ENCODE data around the gene C22orf15. TPM values are rescaled to one million over a fixed set of nuclear protein-coding genes. Genes with fewer than 3 reads are reported as not detected.

The C22orf15 gene
- polyA plus RNA-seq, 3 donors = 2.2 to 2.5 (median 2.3) TPM

DNA sequence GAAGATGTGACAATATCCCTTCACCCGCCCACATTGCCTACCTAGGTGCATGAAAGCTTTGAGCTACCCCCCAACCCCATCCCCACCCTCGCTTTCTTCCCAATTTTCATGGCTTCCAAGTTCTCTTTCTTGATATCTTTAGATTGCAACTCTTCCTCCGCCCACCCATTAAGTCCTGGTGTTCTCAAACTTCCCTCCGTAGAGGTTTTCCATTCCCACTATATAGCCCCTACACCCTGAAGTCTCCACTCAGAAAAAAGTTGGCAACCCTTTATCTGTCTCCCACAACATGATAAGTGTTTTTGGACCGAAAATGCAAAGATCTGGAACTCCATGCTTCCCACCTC lies 12.4 kb upstream of the C22orf15 start:
- DNase-seq (ENCODE audit: low read depth in 3 of 3, low spot score in 2 of 3) = no peak

DNA sequence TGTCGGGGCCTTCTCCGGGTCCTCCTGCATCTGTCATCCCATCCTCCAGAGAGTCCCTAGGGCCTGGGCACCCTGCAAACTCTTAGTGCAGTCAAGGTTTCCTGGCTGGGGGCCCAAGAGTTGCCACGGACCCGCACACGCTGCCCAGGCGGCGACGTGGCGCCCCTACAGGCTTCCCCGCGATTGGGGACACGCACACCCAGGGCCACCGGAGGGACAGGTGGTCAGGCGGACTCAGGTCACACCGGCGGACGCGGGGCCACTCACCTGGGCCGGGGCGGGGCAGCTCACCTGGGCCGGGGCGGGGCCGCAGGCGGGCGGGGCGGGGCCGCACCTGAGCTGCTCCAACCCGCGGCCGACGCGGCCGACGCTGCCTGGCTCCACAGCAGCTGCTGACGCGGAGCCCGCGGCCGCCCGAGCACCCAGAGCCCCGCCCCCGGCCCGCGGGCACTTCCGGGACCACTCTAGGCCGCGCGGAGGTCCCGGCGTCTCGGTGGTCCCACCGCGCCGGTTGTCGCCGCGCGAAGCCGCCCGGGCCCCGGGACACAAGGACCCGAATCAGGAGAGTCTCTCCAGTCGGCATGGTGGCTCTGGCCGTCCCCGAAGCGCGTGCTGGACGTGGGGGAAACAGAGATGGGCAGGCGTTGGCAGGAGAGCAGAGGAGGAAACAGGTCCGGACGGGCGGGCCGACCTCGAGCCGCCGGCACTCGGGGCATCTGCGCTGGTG lies 11.9 kb upstream of the C22orf15 start, which contains the start of gene ZNF70:
ZNF70 (minus strand) TSS at position 399 of the 727 bp plus-strand sequence. CDS start 5,972 bp downstream, outside the sequence.
- peak; percentile 57 to 81 (median 61) for DNase-seq (ENCODE audit: low read depth in 3 of 3, low spot score in 2 of 3)

- DNase-seq (ENCODE audit: low read depth in 3 of 3, low spot score in 2 of 3) = no peak
Observed at GRCh38 chr22:23751441-23751996, 11.3 kb upstream of the C22orf15 start.

GRCh38 chr22:23752090-23752691 lies 10.6 kb upstream of the C22orf15 start:
- no peak for DNase-seq (ENCODE audit: low read depth in 3 of 3, low spot score in 2 of 3)

DNA sequence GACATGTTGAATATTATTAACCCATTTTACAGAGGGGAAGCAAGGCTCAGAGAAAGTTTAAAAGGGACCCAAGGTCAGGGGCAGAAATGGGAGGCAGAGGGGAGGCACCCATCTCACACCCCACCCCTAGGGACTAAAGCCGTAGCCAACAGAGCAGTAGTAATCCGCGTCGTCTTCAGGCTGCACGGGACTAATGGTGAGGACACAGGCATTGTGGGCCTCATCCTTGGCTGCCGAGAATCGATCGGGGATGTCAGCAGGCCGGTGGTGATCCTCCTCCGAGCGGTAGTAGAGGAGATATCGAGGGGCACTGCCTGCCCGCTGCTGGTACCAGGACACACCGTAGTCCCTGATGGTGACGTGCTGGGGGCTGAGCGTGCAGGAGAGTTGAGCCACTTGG lies 10.0 kb upstream of the C22orf15 start:
- DNase-seq (ENCODE audit: low read depth in 3 of 3, low spot score in 2 of 3) = no peak

DNA sequence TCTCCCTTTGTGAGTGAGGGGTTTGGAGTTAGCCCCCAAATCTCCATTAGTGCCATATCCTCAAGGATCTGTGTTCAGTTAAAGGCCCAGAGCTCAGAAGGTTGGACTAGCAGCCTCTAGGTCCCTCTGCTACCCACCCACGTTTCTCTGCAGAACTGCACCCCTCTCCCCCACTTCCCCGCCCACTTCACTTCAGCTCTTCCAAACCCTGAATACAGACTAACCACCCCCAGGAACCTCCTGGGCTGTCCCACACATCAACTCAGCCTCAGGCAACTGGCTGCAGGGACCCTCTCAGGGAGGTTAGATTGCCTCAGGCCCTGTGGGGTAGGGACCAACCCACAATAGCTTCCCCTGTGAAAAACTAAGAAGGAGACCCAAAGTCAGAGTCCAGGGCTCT lies 9.4 kb upstream of the C22orf15 start:
- no peak for DNase-seq (ENCODE audit: low read depth in 3 of 3, low spot score in 2 of 3)

DNA sequence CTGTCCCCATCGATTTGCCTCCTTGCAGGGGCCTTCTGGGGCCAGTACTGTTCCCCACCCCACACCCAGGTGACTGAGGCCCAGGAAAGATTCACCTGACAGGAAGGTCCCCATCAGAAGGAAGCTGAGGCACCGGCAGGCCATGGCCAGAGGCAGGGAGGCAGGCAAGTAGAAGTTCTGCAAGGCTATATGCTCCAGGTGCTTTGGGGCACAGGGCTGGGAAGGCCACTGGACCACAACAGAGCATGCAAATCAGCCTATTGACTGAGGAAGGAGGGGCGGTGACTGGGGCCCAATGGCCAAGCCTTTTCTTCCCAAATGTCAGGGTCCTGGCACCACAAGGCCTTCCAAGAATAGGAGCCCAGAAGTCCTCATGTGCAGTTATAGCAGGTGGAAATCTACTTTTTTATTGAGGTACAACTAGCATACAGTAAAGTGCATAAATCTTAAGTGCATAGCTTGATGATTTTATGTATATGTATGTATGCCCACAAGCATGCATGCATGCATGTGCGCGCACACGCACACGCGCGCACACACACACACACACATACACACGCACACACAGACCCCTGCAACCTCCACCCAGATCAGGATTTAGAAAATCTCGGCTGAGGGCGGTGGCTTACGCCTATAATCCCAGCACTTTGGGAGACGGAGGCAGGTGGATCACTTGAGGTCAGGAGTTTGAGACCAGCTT lies 8.4 kb upstream of the C22orf15 start, which contains the start of gene VPREB3:
VPREB3 (minus strand) TSS at position 206 of the 700 bp plus-strand sequence; CDS start at position 144, 62 bp downstream.
- no peak for DNase-seq (ENCODE audit: low read depth in 3 of 3, low spot score in 2 of 3)

GRCh38 chr22:23754980-23755636 lies 7.7 kb upstream of the C22orf15 start:
- no peak for DNase-seq (ENCODE audit: low read depth in 3 of 3, low spot score in 2 of 3)

DNA sequence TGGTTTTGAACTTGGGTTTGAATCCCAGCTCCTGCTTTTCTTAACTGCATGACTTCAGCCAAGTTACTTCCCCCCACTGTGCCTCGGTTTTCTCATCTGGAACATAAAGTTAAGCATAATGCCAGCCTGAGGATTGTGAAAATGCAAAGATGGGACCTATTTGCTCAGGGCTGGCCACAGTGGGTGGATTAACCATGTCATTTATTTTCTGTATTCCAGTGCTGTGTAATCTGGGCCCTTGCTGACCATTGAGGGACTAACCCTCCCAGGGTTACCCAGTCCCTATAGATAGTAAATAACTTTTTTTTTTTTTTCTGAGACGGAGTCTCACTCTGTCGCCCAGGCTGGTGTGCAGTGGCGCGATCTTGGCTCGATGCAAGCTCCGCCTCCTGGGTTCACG lies 7.1 kb upstream of the C22orf15 start:
- DNase-seq (ENCODE audit: low read depth in 3 of 3, low spot score in 2 of 3) = no peak

DNA sequence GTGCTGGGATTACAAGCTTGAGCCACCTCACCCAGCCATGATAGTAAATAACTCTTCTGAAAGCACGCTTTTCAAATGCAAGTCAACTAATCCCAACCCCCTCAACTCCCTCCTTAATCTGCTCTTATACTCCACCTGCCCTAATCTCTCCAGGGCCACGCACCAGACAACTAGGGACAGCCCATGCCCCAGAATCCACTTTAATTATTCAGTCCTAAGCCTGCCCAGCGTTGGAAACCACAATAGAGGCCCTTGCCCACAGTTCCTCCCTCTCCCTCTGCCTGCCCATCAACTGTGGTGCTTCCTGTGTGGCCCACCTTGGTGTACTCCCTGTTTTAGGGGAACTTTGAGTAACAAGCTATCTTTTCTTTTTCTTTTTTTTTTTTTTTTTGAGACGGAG lies 5.9 kb upstream of the C22orf15 start:
- DNase-seq (ENCODE audit: low read depth in 3 of 3, low spot score in 2 of 3) = no peak

DNA sequence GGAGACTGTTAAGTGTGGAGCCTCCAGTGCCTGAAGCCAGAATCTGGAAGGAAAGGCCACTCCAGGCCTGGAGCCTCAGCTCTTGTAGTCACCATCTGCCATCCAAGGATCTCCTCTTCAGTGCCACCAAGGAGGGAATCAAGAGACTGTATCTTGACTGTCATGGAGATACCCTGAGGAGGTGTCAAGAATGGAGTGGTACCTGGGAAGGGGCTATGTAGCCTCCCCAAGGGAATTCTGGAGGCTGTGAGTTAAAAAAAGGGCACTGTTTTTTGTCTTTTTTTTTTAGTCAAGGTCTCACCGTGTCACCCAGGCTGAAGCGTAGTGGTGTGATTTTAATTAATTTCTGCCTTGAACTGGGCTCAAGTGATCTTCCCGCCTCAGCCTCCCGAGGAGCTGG lies 3.2 kb upstream of the C22orf15 start:
- no peak for DNase-seq (ENCODE audit: low read depth in 3 of 3, low spot score in 2 of 3)

DNA sequence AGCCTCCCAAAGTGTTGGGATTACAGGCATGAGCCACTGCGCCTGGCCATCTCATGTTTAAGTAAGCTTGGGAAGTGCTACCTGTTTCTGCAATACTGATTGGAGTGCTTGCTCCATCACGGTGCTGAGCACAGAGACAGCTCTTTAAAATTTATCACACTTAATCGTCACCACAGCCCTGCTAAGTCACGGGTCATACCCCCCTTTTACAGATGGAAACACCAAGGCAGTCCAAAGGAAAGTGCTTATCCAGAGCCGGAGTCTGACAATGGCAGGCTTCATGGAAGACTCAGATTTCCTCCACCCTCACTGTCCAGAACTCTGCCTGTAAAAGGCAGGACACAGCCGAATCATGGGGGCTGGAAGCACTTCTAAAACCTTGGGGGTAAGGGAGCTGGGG lies 2.7 kb upstream of the C22orf15 start:
- no peak for DNase-seq (ENCODE audit: low read depth in 3 of 3, low spot score in 2 of 3)

DNA sequence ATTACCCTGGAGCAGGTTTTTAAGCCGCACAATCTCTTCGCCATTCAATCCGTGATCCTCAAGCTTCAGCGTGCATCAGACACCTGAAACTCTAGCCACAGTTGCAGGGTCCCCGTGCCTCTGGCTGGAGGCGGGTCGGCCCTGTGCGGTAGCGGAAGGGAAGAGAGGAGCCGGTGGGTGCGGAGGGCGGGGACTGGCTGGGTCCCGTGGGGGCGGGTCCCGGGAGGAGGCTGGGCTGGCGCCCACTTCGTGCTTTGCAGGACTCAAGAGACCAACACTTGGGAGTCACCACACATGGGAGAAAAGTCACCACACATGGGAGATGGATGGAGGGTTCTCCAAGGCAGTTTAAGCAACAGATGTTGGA lies 772 bp downstream of the C22orf15 start:
- no peak for DNase-seq (ENCODE audit: low read depth in 3 of 3, low spot score in 2 of 3)

GRCh38 chr22:23763954-23764353 lies 1.2 kb downstream of the C22orf15 start:
- no peak for DNase-seq (ENCODE audit: low read depth in 3 of 3, low spot score in 2 of 3)

DNA sequence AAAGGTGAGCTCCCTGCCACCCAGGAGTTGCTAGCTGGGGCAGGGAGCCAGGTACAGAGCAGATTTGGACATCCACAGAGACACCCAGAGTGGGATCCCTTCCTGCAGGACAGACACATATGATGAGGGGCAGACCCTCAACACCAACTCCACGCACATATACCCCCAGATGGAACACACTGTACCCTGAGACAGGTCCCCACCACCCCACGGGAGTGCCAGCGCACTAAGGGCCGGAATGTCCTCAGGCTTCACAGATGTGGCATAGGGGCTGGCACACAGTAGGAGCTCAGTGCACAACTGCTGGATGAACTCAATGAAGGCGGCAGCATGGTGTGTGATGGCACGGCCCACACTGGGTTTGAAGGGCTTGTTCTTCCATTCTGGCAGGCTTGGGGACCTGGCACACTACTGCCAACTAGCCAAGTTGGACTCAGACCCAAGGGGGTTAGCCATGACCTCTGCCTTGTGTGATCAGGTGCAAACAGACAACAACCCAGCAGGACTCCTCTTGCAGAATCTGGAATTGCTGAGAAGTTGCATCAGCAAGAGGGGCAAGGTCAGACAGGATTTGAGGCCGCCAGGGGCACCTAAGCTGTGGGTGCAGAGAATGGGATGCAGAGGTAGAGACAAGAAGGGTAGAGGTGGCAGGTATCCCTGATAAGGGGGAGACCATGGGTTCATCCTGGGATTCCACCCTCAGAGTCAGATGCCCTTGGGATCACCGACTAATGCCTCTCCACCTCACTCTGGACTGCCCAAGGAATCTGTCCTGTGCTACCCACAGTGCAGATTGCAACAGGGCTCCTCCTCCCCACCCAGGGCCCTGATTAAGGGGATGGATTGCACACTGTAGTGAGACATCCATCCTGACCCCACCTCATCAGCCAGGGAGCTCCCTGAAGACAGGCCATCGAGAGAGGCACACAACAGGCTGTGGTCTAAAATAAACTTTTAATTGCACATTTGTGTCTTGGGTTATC lies 2.4 kb downstream of the C22orf15 start:
- no peak for DNase-seq (ENCODE audit: low read depth in 3 of 3, low spot score in 2 of 3)

DNA sequence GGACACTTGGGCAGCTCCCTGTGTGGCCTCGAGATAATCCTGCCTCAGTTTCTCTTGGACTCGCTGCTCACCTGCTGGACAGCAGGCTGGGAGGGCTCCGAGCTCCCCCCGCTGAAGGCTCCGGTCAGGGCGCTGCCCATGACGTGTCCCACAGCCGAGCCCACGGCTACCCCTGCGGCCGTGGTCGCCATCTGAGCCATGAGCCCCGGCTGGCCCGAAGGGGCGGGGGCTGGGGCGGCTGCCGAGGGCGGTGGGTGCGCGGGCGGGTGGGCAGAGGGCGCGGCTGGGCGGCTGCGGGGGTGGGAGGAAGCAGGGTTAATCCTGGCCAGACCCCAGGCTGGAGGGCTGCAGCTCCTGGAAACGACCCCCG lies 4.5 kb downstream of the C22orf15 start:
- DNase-seq (ENCODE audit: low read depth in 3 of 3, low spot score in 2 of 3) = no peak

DNA sequence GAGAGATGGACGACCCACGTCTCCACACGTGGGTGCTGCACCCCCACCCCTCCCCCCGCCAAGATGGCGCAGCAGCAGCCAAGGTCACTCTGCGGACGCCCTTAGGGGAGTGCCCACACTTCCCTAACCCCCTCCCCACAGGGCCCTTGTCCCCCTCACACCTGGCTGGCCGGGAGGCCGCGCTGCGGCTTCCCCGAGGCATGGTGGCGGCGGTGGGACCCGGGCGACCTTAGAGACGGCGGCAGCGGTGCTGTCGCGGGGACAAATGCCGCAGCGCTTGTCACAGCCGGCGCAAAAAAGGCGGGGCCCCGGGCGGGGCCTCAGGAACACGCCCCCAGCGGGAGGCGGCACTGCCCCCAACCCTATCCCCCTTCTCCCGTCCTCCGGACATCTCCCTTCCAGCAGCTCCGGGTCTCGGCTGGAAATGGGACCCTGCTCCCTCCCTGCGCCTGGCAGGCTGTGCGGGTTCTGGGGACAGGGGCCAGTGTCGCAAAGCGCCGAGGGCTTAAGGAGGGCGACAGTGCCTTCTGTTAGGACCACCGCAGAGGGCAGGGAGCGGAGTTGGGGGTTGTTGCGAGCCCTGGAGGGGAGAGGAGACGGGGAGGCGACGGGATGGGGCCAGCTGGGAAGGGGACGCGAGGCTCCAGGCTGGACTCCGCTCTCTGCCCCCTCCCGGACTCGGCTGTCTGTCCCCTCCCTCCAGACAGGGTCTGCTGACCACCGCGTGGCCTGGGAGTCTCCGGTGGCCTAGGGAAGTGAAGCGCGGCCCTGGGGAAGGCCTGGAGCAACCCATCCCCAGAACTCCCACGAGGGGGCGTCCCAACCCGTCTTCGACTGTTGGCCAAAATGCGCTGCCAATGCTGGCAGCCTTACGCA lies 5.1 kb downstream of the C22orf15 start, which contains the start of gene CHCHD10:
CHCHD10 (minus strand) TSS at position 300 of the 876 bp plus-strand sequence; CDS start at position 202, 98 bp downstream.
- peak in 2 of 3 donors; percentile 72 to 79 for DNase-seq (ENCODE audit: low read depth in 3 of 3, low spot score in 2 of 3)

- DNase-seq (ENCODE audit: low read depth in 3 of 3, low spot score in 2 of 3) = no peak
Observed at GRCh38 chr22:23769321-23769965, 6.7 kb downstream of the C22orf15 start.

Data from right renal cortex interstitium (tissue), 3 donors.